H9 (cell line): ENCODE data around the gene DIPK1C. TPM values are rescaled to one million over a fixed set of nuclear protein-coding genes. Genes with fewer than 3 reads are reported as not detected.

Experiments
- DNase-seq: peaks from one replicate; pipeline ENCODE4 v3.0.0-alpha.2; 2017
- H2AFZ ChIP-seq: one replicate; pipeline ENCODE4 v1.6.1; 2013; ENCODE audit warnings: mild to moderate bottlenecking, low read length, control low read depth, moderate library complexity
- H2AK5ac ChIP-seq: 2 replicates; pipeline ENCODE4 v1.6.1; 2013; ENCODE audit warnings: low read length, control low read depth, mixed read lengths; ENCODE audit not compliant: insufficient read length
- H2BK120ac ChIP-seq: one replicate; pipeline ENCODE4 v1.6.1; 2013; ENCODE audit warnings: low read depth, mild to moderate bottlenecking, low read length, control low read depth, inconsistent platforms; ENCODE audit not compliant: poor library complexity, severe bottlenecking
- H2BK12ac ChIP-seq: 2 replicates; pipeline ENCODE4 v1.6.1; 2013; ENCODE audit warnings: low read length, control low read depth, mixed read lengths, low read depth; ENCODE audit not compliant: insufficient read length
- H2BK15ac ChIP-seq: 2 replicates; pipeline ENCODE4 v1.6.1; 2013; ENCODE audit warnings: low read depth, low read length, control low read depth
- H2BK20ac ChIP-seq: one replicate; pipeline ENCODE4 v1.6.1; 2013; ENCODE audit warnings: low read depth, mild to moderate bottlenecking, low read length, control low read depth, inconsistent platforms; ENCODE audit not compliant: poor library complexity, severe bottlenecking
- H2BK5ac ChIP-seq: 2 replicates; pipeline ENCODE4 v1.6.1; 2013; ENCODE audit warnings: low read length, control low read depth, mixed read lengths; ENCODE audit not compliant: insufficient read length
- H3K14ac ChIP-seq: 2 replicates; pipeline ENCODE4 v1.6.1; 2013; ENCODE audit warnings: low read length, control low read depth; ENCODE audit not compliant: insufficient read depth
- H3K18ac ChIP-seq: 2 replicates; pipeline ENCODE4 v1.6.1; 2013; ENCODE audit warnings: low read depth, mild to moderate bottlenecking, mixed read lengths, low read length, control low read depth; ENCODE audit not compliant: insufficient read length
- H3K23ac ChIP-seq: 2 replicates; pipeline ENCODE4 v1.6.1; 2013; ENCODE audit warnings: low read length, control low read depth, mixed read lengths, low read depth; ENCODE audit not compliant: insufficient read length
- H3K23me2 ChIP-seq: 2 replicates; pipeline ENCODE4 v1.6.1; 2013; ENCODE audit warnings: low read depth, mild to moderate bottlenecking, mixed read lengths, low read length, control low read depth; ENCODE audit not compliant: insufficient read length, poor library complexity, severe bottlenecking
- H3K27ac ChIP-seq: 2 replicates; pipeline ENCODE4 v1.5.1; 2013; ENCODE audit warnings: low read length, control low read depth, mixed read lengths, low read depth; ENCODE audit not compliant: insufficient read length
- H3K27me3 ChIP-seq: 2 replicates; pipeline ENCODE4 v1.6.1; 2013; ENCODE audit warnings: low read length, control low read depth, inconsistent platforms; ENCODE audit not compliant: insufficient read depth
- H3K4ac ChIP-seq: 2 replicates; pipeline ENCODE4 v1.6.1; 2013; ENCODE audit warnings: low read depth, mild to moderate bottlenecking, control low read depth, inconsistent platforms, low read length, moderate library complexity
- H3K4me1 ChIP-seq: 2 replicates; pipeline ENCODE4 v1.6.1; 2013; ENCODE audit warnings: low read length, control low read depth, inconsistent platforms; ENCODE audit not compliant: insufficient read depth
- H3K4me2 ChIP-seq: 2 replicates; pipeline ENCODE4 v1.6.1; 2013; ENCODE audit warnings: low read length, control low read depth, mixed read lengths; ENCODE audit not compliant: insufficient read length, insufficient read depth
- H3K56ac ChIP-seq: 2 replicates; pipeline ENCODE4 v1.6.1; 2013; ENCODE audit warnings: low read depth, mild to moderate bottlenecking, mixed read lengths, low read length, control low read depth; ENCODE audit not compliant: insufficient read length
- H3K79me1 ChIP-seq: 2 replicates; pipeline ENCODE4 v1.6.1; 2013; ENCODE audit warnings: low read depth, mild to moderate bottlenecking, moderate library complexity, low read length, control low read depth, inconsistent platforms; ENCODE audit not compliant: insufficient read depth, poor library complexity, severe bottlenecking
- H3K79me2 ChIP-seq: 2 replicates; pipeline ENCODE4 v1.6.1; 2013; ENCODE audit warnings: low read length, control low read depth, inconsistent platforms; ENCODE audit not compliant: insufficient read depth
- H3K9ac ChIP-seq: 2 replicates; pipeline ENCODE4 v1.6.1; 2013; ENCODE audit warnings: low read length, control low read depth, mixed read lengths; ENCODE audit not compliant: insufficient read length; ENCODE audit errors: extremely low read depth
- H3K9me3 ChIP-seq: one replicate; pipeline ENCODE4 v1.6.1; 2013; ENCODE audit warnings: low read depth, low read length, inconsistent platforms; ENCODE audit not compliant: control insufficient read depth
- H3T11ph ChIP-seq: one replicate; pipeline ENCODE4 v1.6.1; 2013; ENCODE audit warnings: mild to moderate bottlenecking, low read length, control low read depth, inconsistent platforms
- H4K20me1 ChIP-seq: one replicate; pipeline ENCODE4 v1.6.1; 2013; ENCODE audit not compliant: control insufficient read depth, insufficient read length, insufficient read depth
- H4K5ac ChIP-seq: 2 replicates; pipeline ENCODE4 v1.6.1; 2013; ENCODE audit warnings: low read depth, mild to moderate bottlenecking, mixed read lengths, low read length, control low read depth; ENCODE audit not compliant: insufficient read length
- H4K8ac ChIP-seq: replicated peaks from 2 replicates; pipeline ENCODE4 v1.6.1; 2013; ENCODE audit warnings: low read length, control low read depth, mixed read lengths, low read depth; ENCODE audit not compliant: insufficient read length
- H4K91ac ChIP-seq: 2 replicates; pipeline ENCODE4 v1.6.1; 2013; ENCODE audit warnings: low read depth, mild to moderate bottlenecking, moderate library complexity, mixed read lengths, low read length, control low read depth; ENCODE audit not compliant: insufficient read length
- H3K27ac Mint-ChIP-seq, 3 experiments: 2 replicates in 2 of 3; 3 replicates in 1 of 3; pipeline ENCODE4 v1.8.0; 2020 to 2021; ENCODE audit warnings: mixed read lengths in 3 of 3, mild to moderate bottlenecking in 1 of 3, moderate library complexity in 1 of 3
- H3K27me3 Mint-ChIP-seq: 2 replicates; pipeline ENCODE4 v1.8.0; 2021; ENCODE audit warnings: low read depth, mild to moderate bottlenecking, moderate library complexity, mixed read lengths
- H3K36me3 Mint-ChIP-seq, 3 experiments: 2 replicates in 2 of 3; 3 replicates in 1 of 3; pipeline ENCODE4 v1.8.0; 2020 to 2021; ENCODE audit warnings: low read depth in 3 of 3, mixed read lengths in 3 of 3; ENCODE audit not compliant: insufficient read depth in 1 of 3
- H3K4me1 Mint-ChIP-seq, 2 experiments: 2 replicates each; pipeline ENCODE4 v1.8.0; 2020; ENCODE audit warnings: mixed read lengths in 2 of 2
- H3K4me3 Mint-ChIP-seq, 2 experiments: 2 replicates in 1 of 2; 3 replicates in 1 of 2; pipeline ENCODE4 v1.8.0; 2020 to 2021; ENCODE audit warnings: mild to moderate bottlenecking in 2 of 2, mixed read lengths in 2 of 2, moderate library complexity in 1 of 2
- H3K9me3 Mint-ChIP-seq, 2 experiments: 2 replicates in 1 of 2; 3 replicates in 1 of 2; pipeline ENCODE4 v1.8.0; 2020; ENCODE audit warnings: mild to moderate bottlenecking in 2 of 2, mixed read lengths in 2 of 2, moderate library complexity in 1 of 2
- CTCF ChIP-seq: fragments of 200-600 bp; sonication (generic); conservative IDR thresholded peaks from 3 replicates; pipeline ENCODE4 v1.8.0; 2021; ENCODE audit warnings: antibody characterized with exemption, mild to moderate bottlenecking
- WGBS: extraction: QIAGEN DNeasy Blood & Tissue Kit; methylation state at CpG from one replicate; pipeline ENCODE4 v1.1.7; 2013; ENCODE audit warnings: missing lambda C conversion rate, low lambda C conversion rate, mixed read lengths; ENCODE audit not compliant: insufficient read length; ENCODE audit errors: extremely low coverage; 5-methylcytosine and 5-hydroxymethylcytosine counted together
- total RNA-seq: library from RNA; stranded (reverse); gene quantifications from 2 replicates; pipeline ENCODE4 v1.2.1, GENCODE V29; 2021

DIPK1C gene
- total RNA-seq, 1 experiment from 2014 or later = not detected

- no peaks in the 10 kb centered on the region for H3K79me1 ChIP-seq
- no peak overlapping the region for H3T11ph ChIP-seq
- no peak overlapping the region for H2AFZ ChIP-seq
- no peak overlapping the region for H3K56ac ChIP-seq
- H4K5ac ChIP-seq = no peak overlapping the region
- Mint-ChIP-seq H3K36me3 (no peaks in the 10 kb centered on the region; a peak in 1 of 7 replicates), H3K4me3 (no peak overlapping the region), H3K9me3 (no peaks in the 10 kb centered on the region; a peak in 1 of 5 replicates), H3K27ac (no peak overlapping the region), H3K4me1 (peaks cover 4 to 15% of the 10 kb centered on the region in 2 experiments; a peak in 3 of 4 replicates), H3K27me3 (peaks cover 56% of the 10 kb centered on the region)
- H3K79me2 ChIP-seq = no peaks in the 10 kb centered on the region
- no CpG with 5 or more reads among the region's 7 CpGs for WGBS
- no peak overlapping the region for H2BK15ac ChIP-seq
- no peak overlapping the region for H3K27ac ChIP-seq
- no peak overlapping the region for H4K91ac ChIP-seq
- TF ChIP-seq CTCF = no peak
- peaks cover 25% of the 10 kb centered on the region; the same call in 1 of the 2 replicates for H3K27me3 ChIP-seq
- no peak overlapping the region for H2BK5ac ChIP-seq
- no peak overlapping the region for H2BK120ac ChIP-seq
- H3K18ac ChIP-seq = no peak overlapping the region
- no peaks in the 10 kb centered on the region for H3K4me1 ChIP-seq
- H4K20me1 ChIP-seq = no peaks in the 10 kb centered on the region
- H3K9ac ChIP-seq = no peak overlapping the region
- no peak overlapping the region for H4K8ac ChIP-seq
- H3K4me2 ChIP-seq = no peak overlapping the region
- peaks cover 6% of the 10 kb centered on the region for H3K23me2 ChIP-seq
- H3K9me3 ChIP-seq = no peaks in the 10 kb centered on the region
- no peak overlapping the region for H3K23ac ChIP-seq
- H2BK12ac ChIP-seq = no peak overlapping the region
- no peak overlapping the region for H2AK5ac ChIP-seq
- no peak overlapping the region for H3K4ac ChIP-seq
- no peak overlapping the region for H3K14ac ChIP-seq
- H2BK20ac ChIP-seq = no peak overlapping the region
- DNase-seq = no peak
Observed at GRCh38 chr18:74460825-74461224, 3.7 kb upstream of the DIPK1C start.
